ENCODE measurements around the gene FMO5.

DNA sequence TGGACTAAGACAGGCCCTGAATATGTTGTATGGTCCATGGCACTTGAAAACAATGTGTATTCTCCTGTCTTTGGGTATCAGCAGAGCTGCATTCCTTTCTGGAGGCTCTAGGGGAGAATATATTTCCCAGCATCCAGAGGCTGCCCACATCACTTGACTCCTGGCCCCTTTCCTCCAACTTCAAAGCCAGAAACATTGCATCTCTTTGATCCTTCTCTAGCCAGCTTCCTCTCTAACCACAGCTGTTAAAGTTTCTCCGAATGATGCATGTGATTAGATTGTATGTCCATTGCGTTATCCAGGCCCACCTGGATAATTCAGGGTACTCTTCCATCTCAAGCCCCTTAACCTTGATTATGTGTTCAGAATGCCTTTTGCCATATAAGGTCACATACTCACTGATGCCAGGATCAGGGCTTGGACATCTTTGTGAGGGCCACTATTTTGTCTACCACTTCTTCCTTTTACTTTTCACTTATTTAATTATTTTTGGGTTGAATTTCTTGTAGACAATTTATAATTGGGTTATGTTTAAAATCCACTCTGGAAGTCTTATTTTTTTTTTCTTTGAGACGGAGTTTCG lies 22.6 kb upstream of the FMO5 start:
- TF ChIP-seq CTCF (IDR thresholded peaks at IDR 0.05) = no peak
- TF ChIP-seq EZH2 (IDR thresholded peaks at IDR 0.05; ENCODE audit: borderline replicate concordance, insufficient read depth, low read depth, low read length, poor library complexity, severe bottlenecking) = no peak

Data from B cell (primary cell).